Progenitor cell of endocrine pancreas (in vitro differentiated cells): ENCODE measurements around the gene MAP1S. TPM values are rescaled to one million over a fixed set of nuclear protein-coding genes. Genes with fewer than 3 reads are reported as not detected.
A peak's percentile ranks its signal among the peaks of the same experiment; 100 is the strongest.

ENCODE experiments used
- DNase-seq: peaks from one replicate; pipeline ENCODE4 v3.0.0; 2021; ENCODE audit warnings: low spot score; ENCODE audit not compliant: unreplicated experiment
- H3K27ac Mint-ChIP-seq: 2 replicates; pipeline ENCODE4 v1.8.0; 2021; ENCODE audit warnings: mild to moderate bottlenecking, moderate library complexity, mixed read lengths
- H3K27me3 Mint-ChIP-seq: 2 replicates; pipeline ENCODE4 v1.8.0; 2021; ENCODE audit warnings: mixed read lengths
- H3K36me3 Mint-ChIP-seq: 2 replicates; pipeline ENCODE4 v1.8.0; 2022; ENCODE audit warnings: mixed read lengths; ENCODE audit not compliant: insufficient read depth
- H3K4me1 Mint-ChIP-seq: 2 replicates; pipeline ENCODE4 v1.8.0; 2021; ENCODE audit warnings: low read depth, mixed read lengths
- H3K4me3 Mint-ChIP-seq: 2 replicates; pipeline ENCODE4 v1.8.0; 2021; ENCODE audit warnings: low read depth, mild to moderate bottlenecking, moderate library complexity, mixed read lengths
- H3K9me3 Mint-ChIP-seq: 2 replicates; pipeline ENCODE4 v1.8.0; 2021; ENCODE audit warnings: low read depth, mixed read lengths
- total RNA-seq: library from RNA; stranded (reverse); gene quantifications from 2 replicates; pipeline ENCODE4 v1.2.1, GENCODE V29; 2021
- TF ChIP-seq, protein P1 (sequence below): fragments of 200-600 bp; sonication (generic); IDR thresholded peaks from one replicate; pipeline ENCODE4 v1.5.0; 2021; ENCODE audit warnings: antibody characterized with exemption, mild to moderate bottlenecking; ENCODE audit not compliant: unreplicated experiment

MAP1S gene
- total RNA-seq, 1 donor from 2014 or later = 94.2 TPM

DNA sequence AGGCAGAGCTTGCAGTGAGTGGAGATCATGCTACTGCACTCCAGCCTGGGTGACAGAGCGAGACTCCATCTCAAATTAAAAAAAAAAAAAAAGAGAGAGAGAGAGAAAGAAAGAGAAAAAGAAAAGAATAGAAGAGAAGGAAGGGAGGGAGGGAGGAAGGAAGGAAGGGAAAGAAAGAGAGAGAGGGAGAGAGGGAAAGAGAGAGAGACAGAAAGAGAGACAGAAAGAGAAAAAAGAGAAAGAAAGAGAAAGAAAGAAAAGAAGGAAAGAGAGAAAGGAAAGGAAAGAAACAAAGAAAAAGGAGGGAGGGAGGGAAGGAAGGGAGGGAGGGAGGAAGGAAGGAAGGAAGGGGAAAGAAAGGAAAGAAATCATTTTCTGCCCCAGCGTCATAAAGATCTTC lies 24.1 kb upstream of the MAP1S start:
- no peaks in the 10 kb centered on the region for H3K36me3 Mint-ChIP-seq
- no peaks in the 10 kb centered on the region for H3K9me3 Mint-ChIP-seq
- no peaks in the 10 kb centered on the region for H3K4me1 Mint-ChIP-seq
- no peak overlapping the region for H3K4me3 Mint-ChIP-seq
- H3K27ac Mint-ChIP-seq = no peak overlapping the region
- peaks cover 46% of the 10 kb centered on the region for H3K27me3 Mint-ChIP-seq
- DNase-seq = no peak
- TF ChIP-seq, protein P1, sequence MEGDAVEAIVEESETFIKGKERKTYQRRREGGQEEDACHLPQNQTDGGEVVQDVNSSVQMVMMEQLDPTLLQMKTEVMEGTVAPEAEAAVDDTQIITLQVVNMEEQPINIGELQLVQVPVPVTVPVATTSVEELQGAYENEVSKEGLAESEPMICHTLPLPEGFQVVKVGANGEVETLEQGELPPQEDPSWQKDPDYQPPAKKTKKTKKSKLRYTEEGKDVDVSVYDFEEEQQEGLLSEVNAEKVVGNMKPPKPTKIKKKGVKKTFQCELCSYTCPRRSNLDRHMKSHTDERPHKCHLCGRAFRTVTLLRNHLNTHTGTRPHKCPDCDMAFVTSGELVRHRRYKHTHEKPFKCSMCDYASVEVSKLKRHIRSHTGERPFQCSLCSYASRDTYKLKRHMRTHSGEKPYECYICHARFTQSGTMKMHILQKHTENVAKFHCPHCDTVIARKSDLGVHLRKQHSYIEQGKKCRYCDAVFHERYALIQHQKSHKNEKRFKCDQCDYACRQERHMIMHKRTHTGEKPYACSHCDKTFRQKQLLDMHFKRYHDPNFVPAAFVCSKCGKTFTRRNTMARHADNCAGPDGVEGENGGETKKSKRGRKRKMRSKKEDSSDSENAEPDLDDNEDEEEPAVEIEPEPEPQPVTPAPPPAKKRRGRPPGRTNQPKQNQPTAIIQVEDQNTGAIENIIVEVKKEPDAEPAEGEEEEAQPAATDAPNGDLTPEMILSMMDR = no peak

DNA sequence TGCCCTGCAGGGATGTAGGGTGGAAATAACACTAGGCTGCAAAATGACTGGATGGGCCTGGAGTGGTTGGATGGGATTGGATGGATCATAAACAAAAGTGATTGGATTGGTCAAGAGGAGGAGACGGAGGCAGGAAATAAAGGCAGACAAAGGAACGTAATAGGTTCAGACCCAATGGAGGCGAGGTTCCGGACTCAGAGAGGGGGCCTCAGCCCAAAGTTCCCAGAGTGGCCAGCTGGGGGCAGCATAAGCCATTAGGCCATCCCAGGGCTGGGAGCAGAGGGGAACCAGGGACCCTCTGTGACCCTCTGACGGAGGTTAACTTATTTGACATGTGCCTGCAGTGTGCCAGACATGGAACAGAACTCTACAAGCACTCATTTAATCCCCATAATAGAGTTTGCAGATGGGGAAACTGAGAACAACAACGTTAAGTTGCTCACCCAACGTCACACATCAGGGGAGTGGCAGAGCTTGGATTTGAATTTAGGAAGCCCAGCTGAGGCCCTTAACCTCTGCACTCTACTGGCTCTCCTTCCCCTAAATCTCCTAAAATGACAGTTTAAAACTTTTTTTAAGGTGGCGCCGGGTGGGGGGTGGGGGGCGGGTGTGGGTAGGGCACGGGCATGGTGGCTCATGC lies 15.3 kb upstream of the MAP1S start:
- H3K36me3 Mint-ChIP-seq = no peaks in the 10 kb centered on the region
- H3K4me1 Mint-ChIP-seq = no peaks in the 10 kb centered on the region
- no peak overlapping the region for H3K27ac Mint-ChIP-seq
- H3K27me3 Mint-ChIP-seq = peaks cover 26% of the 10 kb centered on the region
- DNase-seq = no peak
- no peak overlapping the region for H3K4me3 Mint-ChIP-seq
- H3K9me3 Mint-ChIP-seq = no peaks in the 10 kb centered on the region
- TF ChIP-seq, protein P1 = peak; percentile 68

DNA sequence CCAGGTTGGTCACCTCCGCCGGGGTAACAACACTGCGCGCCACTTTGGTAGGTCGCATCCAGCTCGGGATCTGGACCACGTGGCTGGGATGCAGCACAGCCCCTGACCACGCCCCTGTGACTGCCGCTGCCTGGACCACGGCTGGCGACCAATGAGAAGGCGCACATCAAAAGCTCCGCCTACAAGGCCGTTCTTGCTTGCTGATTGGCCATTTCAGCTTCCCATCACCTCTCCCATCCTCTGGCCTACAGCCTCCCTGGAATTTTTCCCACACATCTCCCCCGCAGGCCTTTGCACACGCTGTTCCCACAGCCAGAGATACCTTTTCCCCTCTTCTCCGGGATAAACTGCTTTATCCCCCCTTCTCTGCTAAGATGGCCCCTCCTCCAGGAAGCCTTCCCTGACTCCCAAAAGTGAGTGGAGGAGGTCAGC lies 12.5 kb upstream of the MAP1S start:
- peaks cover under 1% of the 10 kb centered on the region for H3K4me1 Mint-ChIP-seq
- H3K27me3 Mint-ChIP-seq = peaks cover 13% of the 10 kb centered on the region
- H3K27ac Mint-ChIP-seq = no peak overlapping the region

GRCh38 chr19:17711851-17712250 lies 7.4 kb upstream of the MAP1S start:
- Mint-ChIP-seq H3K9me3 (no peaks in the 10 kb centered on the region), H3K36me3 (no peaks in the 10 kb centered on the region), H3K27me3 (peaks cover 5% of the 10 kb centered on the region), H3K27ac (no peak overlapping the region), H3K4me1 (peaks cover 1% of the 10 kb centered on the region), H3K4me3 (no peak overlapping the region)
- no peak for DNase-seq
- TF ChIP-seq, protein P1 = no peak

More for the DNA sequence above, 12.5 kb upstream of the MAP1S start:
- Mint-ChIP-seq H3K9me3 (no peaks in the 10 kb centered on the region), H3K36me3 (no peaks in the 10 kb centered on the region), H3K4me3 (no peak overlapping the region)
- TF ChIP-seq, protein P1 = no peak
- DNase-seq = no peak

GRCh38 chr19:17716309-17716929 lies 2.9 kb upstream of the MAP1S start:
- Mint-ChIP-seq H3K36me3 (peaks cover under 1% of the 10 kb centered on the region), H3K27me3 (no peaks in the 10 kb centered on the region), H3K4me1 (peaks cover 18% of the 10 kb centered on the region), H3K27ac (no peak overlapping the region), H3K9me3 (no peaks in the 10 kb centered on the region), H3K4me3 (no peak overlapping the region)
- TF ChIP-seq, protein P1 = no peak
- no peak for DNase-seq
